Activated gamma-delta T cell treated with Interleukin-2 at 50 U/mL for 16 hours (primary cell): Measurements from ENCODE around the gene SREBF1.

ENCODE experiments used
- DNase-seq: peaks from one replicate; pipeline ENCODE4 v3.0.0-alpha.2; 2020

Gene SREBF1

DNA sequence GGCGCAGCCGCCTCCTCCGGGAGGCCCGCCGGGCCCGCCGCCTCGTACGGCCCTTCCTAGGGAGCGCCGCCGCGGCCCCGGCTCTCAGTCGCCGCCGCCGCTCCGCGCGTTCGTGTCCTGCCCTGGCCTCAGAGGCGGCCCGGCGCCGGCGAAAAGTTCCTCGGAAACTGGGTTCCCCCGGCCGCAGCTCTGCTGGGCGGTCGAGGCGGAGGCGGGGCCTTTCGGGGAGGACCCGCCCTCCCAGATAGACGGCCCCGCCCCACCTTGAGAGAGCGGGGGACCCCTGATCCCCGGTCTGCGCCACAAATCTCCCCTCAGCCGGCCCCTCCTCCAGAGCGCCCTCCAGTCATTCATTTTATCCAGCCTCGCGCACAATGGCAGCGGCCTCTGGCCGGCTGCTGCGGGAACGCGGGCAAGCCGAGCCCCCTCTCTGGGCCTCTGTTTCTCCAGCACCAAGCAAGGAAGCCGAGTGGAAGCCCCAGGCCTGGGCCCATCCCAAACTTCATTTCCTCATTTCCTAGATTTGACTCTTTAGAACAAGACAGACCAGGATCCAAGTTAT is at the start of gene SREBF1:
Gene SREBF1, minus strand, starts transcription at position 169 of the 562 bp plus-strand sequence. CDS start 169 bp downstream, outside the sequence.
- DNase-seq, result peak; percentile 49

DNA sequence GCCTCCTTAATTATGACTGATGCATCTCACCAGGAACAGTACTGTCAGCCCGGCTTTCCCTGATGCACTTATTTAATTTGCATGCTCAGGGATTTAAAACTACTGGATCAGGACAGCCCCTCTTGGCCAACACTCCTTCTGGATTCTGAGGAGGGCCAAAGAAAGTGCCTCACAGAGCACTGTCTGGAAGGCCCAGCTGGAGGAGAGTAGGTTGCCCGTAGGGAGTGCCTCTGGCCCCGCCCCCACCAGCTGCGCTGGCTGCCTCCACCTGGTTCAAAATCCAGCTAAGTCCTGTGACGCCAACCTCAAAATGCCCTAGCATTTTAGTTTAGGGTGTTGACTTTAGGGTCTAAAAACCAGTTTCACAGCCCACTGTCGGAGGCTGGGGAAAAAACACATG is 49.4 kb upstream of the SREBF1 start:
- no peak for DNase-seq

DNA sequence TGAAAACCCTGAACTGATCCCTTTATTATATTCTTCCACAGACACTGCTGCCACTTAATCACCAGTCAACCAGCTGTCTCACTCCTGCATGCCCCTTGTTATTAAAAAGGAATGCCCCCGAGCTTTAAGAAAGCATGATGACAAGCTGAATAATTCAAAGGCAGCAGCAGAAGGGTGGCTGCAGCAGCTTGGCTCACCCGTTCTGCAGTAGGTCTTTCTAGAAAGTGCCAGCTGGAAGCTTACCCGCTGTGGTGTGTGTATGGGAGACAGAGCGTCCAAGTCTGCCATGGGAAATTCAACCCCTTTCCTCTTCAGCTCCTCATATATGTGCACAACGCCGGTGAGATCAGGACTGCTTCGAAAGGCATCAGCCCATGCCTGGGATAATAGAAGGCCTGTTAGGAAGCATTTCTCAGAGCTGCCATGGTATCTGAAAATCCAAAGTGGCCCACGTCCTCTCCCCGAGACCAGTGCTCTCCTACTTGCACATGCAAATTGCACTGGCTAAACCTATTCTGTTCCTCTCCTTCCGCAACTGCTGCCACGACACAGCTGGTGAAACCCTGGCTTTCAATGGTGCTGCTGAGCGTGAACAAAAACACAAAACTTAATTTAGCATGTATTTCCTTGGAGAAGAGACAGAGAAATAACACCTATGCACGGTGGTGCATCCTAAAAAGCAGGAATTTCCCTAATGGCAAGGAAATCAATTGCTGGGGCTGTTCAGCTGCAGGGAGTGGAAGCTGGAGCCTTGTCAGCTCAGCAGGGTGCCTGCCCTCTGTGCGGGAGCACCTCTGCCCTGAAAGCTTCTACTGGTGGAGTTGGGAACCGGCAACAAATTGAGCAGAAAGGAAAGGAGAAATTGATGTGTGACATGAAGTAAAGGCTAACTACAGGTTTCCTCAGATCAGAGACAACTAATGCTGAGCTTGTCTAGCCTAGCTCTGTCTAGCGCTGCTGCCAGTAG is 47.9 kb upstream of the SREBF1 start:
- DNase-seq, result no peak

DNA sequence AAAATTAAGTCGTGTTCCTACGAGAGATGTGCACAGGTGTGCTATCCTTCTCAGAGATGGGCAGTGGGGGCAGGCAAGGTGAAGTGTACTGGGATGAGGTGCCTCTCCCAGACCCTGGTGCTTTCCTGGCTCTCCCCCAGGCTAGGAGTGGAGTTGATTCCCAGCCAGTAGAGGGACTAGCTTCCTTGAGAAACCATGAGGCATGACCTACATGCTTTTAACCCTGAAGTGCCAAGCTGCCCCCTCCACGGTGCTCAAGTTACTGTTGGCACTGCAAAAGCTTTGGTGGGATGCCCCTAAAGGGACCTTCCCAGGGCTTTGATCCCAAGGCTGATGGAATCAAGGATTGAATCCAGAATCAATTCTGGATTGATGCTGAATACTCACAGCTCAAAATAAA is 47.0 kb upstream of the SREBF1 start:
- DNase-seq, result no peak

DNA sequence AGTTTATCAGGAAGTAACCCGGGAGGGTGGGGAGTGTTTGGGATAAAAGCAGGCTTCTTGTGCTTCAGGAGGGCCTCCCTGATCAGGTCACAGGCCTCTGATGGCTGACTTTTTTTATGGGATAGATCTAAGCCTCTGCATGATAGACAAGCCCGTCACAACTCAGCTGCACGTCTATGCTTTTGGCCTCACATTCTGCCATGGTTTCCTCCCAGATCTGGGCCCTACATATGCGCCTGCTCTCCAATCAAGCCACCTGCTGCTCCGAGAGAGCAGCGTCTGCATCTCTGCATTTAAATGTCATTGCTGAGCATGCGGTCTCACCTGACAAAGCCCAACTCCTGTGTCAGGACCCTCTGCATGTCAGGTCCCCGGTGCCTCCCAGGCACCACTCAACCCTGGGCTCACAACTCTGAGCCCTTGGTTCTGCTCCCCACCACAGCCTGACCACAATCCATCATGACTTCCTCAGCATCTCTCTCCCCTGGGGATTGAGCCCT is 45.3 kb upstream of the SREBF1 start:
- no peak for DNase-seq

- DNase-seq, result no peak
Measured at GRCh38 chr17:17880577-17881196, 43.9 kb upstream of the SREBF1 start.

GRCh38 chr17:17877529-17878358 is 41.0 kb upstream of the SREBF1 start:
- no peak for DNase-seq

DNA sequence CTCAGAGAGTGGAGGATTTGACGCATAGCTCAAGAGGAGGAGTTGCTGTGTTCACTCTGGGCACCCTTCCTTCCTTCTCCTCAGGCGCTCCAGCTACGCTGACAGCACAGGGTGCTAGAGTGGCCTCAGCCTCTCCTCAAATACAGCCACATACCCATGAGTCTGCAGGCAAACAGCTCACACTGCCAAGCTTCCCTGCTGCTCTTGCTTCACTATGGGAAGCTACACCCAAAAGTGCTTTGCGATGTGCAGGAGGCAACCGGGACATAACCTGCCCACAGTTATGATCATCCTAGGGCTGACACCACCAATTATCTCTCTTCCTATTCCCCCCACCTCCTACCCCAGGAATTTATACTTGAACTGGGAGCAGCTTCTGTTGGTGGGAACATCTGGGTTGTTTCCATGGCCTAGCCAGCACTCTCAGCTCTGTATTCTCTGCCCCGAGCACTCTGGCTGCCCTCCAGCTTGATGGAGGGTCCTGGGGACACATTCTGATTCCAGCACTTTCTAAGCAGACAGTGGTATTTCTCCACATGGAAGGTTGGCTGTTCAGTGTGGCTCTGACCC is 40.3 kb upstream of the SREBF1 start:
- DNase-seq, result no peak

GRCh38 chr17:17874478-17874877 is 37.7 kb upstream of the SREBF1 start:
- no peak for DNase-seq

GRCh38 chr17:17873450-17873991 is 36.7 kb upstream of the SREBF1 start:
- no peak for DNase-seq

DNA sequence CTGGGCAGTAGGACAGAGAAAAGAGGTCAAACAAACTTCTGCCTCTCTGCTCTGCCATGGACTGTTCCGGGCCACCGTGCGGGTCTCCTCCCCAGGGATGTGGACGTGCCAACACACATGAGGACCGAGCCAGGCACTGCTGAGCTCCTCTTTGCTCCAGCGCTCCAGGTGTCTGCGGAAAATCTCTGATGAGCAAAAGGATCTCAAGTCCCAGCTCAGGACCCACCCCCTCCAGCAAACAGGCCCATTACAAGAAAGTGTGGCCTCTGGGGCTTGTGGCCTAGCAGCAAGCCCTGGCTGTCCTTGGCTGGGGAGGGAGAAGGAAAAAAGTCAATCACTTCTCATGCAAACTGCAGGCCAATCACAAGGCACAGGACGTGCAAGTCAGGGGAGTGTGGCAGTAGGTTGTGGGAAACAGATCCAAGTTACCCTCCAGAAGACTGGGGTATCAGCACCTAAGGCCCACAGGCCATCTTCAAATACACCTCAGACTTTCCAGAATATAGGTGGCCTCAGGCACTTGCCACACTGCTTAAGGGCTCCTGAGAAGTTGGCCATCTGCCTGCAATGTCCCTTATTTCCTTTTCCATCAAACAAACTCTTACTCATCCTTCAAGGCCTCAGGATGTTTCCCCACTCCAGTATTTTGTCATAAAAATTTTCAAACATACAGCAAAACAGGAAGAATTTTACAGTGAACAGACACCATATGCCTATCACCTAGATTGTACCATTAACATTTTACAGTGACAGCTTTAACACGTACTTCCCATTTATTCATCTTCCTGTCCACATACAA is 36.0 kb upstream of the SREBF1 start:
- no peak for DNase-seq

- no peak for DNase-seq
Measured at GRCh38 chr17:17871913-17872312, 35.1 kb upstream of the SREBF1 start.

- DNase-seq, result no peak
Measured at GRCh38 chr17:17870247-17870646, 33.5 kb upstream of the SREBF1 start.

DNA sequence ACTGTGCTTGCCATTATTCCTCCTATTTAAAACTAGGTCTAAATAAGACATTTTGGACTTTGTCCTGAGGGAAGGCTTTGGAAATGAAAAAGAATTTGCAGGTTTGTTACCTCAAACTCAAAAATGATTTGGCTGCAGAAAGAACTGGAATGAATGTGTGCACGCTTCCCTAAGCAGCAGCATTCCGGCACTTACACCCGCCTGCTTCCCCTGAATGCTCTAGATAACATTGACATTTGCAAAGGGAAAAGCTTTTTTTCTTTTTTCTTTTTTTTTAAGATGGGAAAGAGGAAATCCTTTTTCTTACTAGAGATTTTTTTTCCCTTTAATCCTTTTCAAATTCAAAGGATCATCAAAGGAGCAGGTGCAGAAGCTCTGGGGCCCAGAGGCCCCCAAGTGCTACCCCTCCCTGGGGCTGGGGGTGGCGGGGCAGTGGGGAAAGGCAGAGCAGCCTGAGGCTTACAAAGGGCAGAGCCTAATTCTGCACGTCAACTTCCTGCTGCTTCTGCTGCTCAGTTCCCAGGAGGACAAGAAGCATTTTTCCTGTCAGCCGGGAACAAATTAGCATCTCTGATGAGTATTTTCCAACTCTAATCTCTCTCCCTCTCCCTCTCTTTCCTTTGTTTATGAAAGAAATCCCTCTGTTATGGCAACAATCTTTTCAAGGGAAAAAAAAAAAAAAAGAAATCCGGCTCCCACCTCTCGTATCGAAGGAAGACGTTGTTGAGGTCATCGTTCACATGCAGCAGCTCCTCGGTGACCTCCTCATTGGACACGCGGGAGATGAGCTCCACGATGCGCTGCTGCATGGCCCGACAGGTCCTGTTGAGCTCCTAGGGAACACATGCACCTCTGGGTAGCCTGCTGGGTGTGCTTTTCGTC is 32.1 kb upstream of the SREBF1 start:
- no peak for DNase-seq

GRCh38 chr17:17866897-17867296 is 30.1 kb upstream of the SREBF1 start:
- DNase-seq, result no peak

- no peak for DNase-seq
Measured at GRCh38 chr17:17866425-17866824, 29.6 kb upstream of the SREBF1 start.

DNA sequence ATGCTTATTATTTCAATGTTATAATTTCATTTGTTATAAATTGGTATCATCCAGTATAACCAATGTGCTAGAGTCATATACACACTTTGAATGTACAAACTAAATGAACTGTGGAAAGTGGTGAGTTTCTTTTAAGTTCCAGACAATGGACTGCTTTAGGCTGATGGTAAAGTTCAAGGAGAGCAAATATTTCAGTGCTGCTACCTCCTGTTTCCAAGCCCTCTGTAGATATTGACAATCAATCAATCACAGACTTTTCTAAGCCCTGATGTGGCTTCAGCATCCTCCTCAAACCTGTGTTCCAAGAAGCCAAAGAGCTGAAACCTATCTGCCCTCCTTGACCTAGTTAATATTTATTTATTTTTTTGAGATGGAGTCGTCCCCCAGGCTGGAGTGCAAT is 28.2 kb upstream of the SREBF1 start:
- no peak for DNase-seq

GRCh38 chr17:17860766-17861107 is 24.0 kb upstream of the SREBF1 start:
- no peak for DNase-seq

- DNase-seq, result peak; percentile 66
Measured at GRCh38 chr17:17859909-17860765, 23.4 kb upstream of the SREBF1 start.
